BLaER1 treated with 17β-estradiol and CSF1 and Interleukin-3, amounts not matched to agents 10 nM and 100 nM (cell line): ENCODE measurements around the gene SATB2.
A peak's percentile ranks its signal among the peaks of the same experiment; 100 is the strongest.

Experiments used
- H3K27ac ChIP-seq, 11 experiments: shearing (Covaris generic); formaldehyde crosslinking; 2 replicates each; pipeline ENCODE4 v1.8.1; 2022
- H3K27me3 ChIP-seq, 11 experiments: shearing (Covaris generic); formaldehyde crosslinking; 2 replicates each; pipeline ENCODE4 v1.8.1; 2022
- H3K36me3 ChIP-seq, 11 experiments: shearing (Covaris generic); formaldehyde crosslinking; 2 replicates each; pipeline ENCODE4 v1.8.1; 2022
- H3K4me1 ChIP-seq, 10 experiments: shearing (Covaris generic); formaldehyde crosslinking; 2 replicates each; pipeline ENCODE4 v1.8.1; 2022
- H3K4me2 ChIP-seq, 11 experiments: shearing (Covaris generic); formaldehyde crosslinking; 2 replicates each; pipeline ENCODE4 v1.8.1; 2022
- H3K4me3 ChIP-seq, 10 experiments: shearing (Covaris generic); formaldehyde crosslinking; 2 replicates each; pipeline ENCODE4 v1.8.1; 2022
- H3K9ac ChIP-seq, 11 experiments: shearing (Covaris generic); formaldehyde crosslinking; 2 replicates each; pipeline ENCODE4 v1.8.1; 2022
- H3K9me3 ChIP-seq, 11 experiments: shearing (Covaris generic); formaldehyde crosslinking; replicated peaks in 1 of 11; 2 replicates each; pipeline ENCODE4 v1.8.1; 2022
- H4K20me1 ChIP-seq, 11 experiments: shearing (Covaris generic); formaldehyde crosslinking; 2 replicates each; pipeline ENCODE4 v1.8.1; 2022
- Cebpa-rat ChIP-seq, 11 experiments: shearing (Covaris generic); IDR thresholded peaks; 2 replicates each; pipeline ENCODE4 v1.8.1; 2022

SATB2 gene

DNA sequence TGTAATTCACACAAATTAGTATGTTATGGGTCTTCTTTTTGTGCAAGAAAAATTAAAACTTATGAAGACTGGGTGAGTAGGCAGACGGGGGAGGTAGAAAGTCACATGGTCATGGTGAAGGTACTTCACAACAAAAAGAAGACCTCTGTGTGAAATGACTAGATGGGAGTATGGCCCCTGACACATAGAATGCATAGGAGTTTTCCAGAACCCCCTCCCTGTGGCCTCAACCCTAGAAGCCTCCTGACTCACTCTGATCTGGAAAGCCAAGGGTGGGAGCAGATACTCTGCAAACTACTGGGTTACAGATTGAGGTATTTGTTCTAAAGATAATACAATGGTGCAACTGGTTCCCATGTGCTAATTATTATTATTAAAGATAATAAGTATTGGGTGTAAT lies 23.2 kb downstream of the SATB2 start:
- Histone ChIP-seq H3K4me3 (no peak overlapping the region), H3K4me1 (peaks cover 0 to 10% (median 6%) of the 10 kb centered on the region in 10 experiments; a peak in 11 of 20 replicates), H3K27me3 (no peaks in the 10 kb centered on the region; a peak in 1 of 22 replicates), H3K36me3 (no peaks in the 10 kb centered on the region), H3K27ac (no peak overlapping the region), H3K9ac (no peak overlapping the region), H3K4me2 (no peak overlapping the region), H3K9me3 (peaks cover 0 to 4% (median 0%) of the 10 kb centered on the region in 11 experiments; a peak in 1 of 22 replicates), H4K20me1 (no peaks in the 10 kb centered on the region)
- no peak for TF ChIP-seq Cebpa-rat (IDR thresholded peaks at IDR 0.05)

DNA sequence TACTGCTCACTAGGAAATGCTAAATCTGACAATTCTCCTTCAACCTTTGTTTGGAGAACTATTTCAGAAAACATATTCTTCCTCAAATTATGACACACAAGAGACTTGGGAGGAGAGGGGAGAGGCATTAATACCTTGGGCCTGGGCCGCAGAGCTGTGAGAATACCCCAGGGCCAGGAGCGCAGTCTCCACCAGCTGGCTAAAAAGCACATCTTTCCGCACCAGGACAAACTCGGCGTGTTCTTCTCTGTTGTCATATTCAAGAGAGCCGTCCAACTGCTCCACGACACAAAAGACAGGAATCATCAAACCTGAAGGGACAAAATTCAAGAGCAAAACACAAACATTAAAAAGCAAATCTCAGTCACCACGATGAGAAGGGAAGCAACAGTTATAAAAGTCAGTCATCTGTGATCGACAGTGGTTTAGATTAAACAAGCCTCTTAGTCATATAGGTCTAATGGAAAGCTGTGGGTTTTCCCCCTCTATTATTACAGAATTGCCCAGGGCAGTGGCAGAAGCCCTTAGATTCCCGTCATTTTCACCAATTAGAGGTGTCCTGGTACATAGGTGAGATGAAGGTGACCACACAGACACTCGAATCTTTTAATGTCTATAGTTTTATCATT lies 24.4 kb downstream of the SATB2 start:
- Histone ChIP-seq H3K27ac (no peak overlapping the region), H4K20me1 (no peaks in the 10 kb centered on the region), H3K4me2 (peak overlapping the region in 7 of 11 experiments; percentile 38 to 74 (median 53); a peak in 14 of 22 replicates), H3K4me3 (no peak overlapping the region), H3K27me3 (no peaks in the 10 kb centered on the region; a peak in 1 of 22 replicates), H3K9me3 (no peaks in the 10 kb centered on the region), H3K9ac (no peak overlapping the region), H3K36me3 (no peaks in the 10 kb centered on the region), H3K4me1 (peaks cover 0 to 10% (median 6%) of the 10 kb centered on the region in 10 experiments; a peak in 11 of 20 replicates)
- TF ChIP-seq Cebpa-rat (IDR thresholded peaks at IDR 0.05), result no peak

DNA sequence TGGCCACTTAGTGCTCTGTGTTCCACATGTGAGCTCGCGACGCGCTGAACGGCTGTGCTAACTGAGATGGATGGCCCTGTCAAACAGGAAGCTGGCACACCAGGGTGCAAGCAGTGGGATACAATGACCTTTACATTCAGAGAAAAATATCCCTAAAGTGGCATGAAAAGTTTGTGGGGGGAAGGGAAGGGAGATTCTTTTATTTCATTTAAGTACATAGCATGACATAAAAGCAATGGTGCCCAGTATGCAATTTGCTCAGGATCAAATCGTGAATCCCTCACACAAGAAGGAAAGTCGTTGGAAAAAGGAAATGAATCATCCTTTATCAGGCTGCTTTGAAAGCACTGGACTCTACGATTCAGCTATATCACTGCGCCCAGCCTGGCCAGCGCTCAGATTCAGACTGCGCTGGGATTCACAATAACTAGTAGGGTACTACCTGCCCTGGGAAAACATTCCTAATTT lies 26.0 kb downstream of the SATB2 start:
- Histone ChIP-seq H3K27ac (no peak overlapping the region), H3K4me2 (no peak overlapping the region), H3K4me3 (no peak overlapping the region)

DNA sequence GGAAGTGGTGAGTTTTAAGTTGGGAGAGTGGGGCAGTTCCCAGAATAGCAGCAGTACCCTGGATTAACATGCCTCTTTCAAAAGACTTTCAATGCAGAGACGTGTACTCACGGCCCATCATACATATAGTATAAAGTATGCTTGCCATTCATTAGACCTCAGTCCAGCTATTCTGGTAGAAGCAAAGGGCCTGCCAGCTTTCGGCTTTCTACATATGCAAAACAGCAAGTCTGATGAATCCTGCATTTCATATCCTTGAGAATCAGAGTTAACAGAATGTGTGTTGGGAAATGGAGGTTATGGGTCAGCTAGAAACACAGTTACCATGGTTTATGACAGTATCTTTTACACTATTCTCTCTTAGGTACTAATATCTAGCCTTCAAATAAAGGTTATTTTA lies 27.5 kb downstream of the SATB2 start:
- H3K9ac ChIP-seq, result no peak overlapping the region
- no peaks in the 10 kb centered on the region for H4K20me1 ChIP-seq
- H3K4me3 ChIP-seq, result no peak overlapping the region
- H3K36me3 ChIP-seq, result no peaks in the 10 kb centered on the region
- H3K4me1 ChIP-seq, result peaks cover 0 to 10% (median 6%) of the 10 kb centered on the region in 10 experiments; a peak in 11 of 20 replicates
- H3K27me3 ChIP-seq, result no peaks in the 10 kb centered on the region; a peak in 1 of 22 replicates
- no peak overlapping the region for H3K4me2 ChIP-seq
- TF ChIP-seq Cebpa-rat (IDR thresholded peaks at IDR 0.05), result no peak
- no peaks in the 10 kb centered on the region for H3K9me3 ChIP-seq
- no peak overlapping the region for H3K27ac ChIP-seq

More for the DNA sequence above, 26.0 kb downstream of the SATB2 start:
- no peak overlapping the region for H3K9ac ChIP-seq
- no peaks in the 10 kb centered on the region for H3K9me3 ChIP-seq
- no peak for TF ChIP-seq Cebpa-rat (IDR thresholded peaks at IDR 0.05)
- H3K4me1 ChIP-seq, result peaks cover 0 to 10% (median 6%) of the 10 kb centered on the region in 10 experiments; a peak in 11 of 20 replicates
- H3K27me3 ChIP-seq, result no peaks in the 10 kb centered on the region; a peak in 1 of 22 replicates
- no peaks in the 10 kb centered on the region for H3K36me3 ChIP-seq
- H4K20me1 ChIP-seq, result no peaks in the 10 kb centered on the region

DNA sequence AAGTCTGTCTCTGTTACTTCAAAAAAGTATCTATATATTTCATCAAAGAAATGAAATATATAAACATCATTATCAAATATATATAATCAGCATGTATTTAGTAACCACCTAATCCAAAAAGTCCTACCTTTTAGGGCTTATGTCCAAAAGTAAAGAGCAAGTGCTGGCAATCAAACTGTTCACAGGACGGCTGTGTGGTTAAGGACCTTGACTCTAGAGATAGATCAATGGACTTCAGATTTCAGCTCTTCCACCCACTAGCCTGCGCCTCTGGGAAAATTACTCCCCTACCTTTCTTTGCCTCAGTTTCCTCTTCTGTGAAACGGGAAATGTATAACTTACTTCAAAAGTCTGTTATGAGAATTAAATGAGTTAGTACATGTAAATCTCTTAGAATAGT lies 29.4 kb downstream of the SATB2 start:
- peaks cover 0 to 5% (median 3%) of the 10 kb centered on the region in 10 experiments; a peak in 11 of 20 replicates for H3K4me1 ChIP-seq
- no peak overlapping the region for H3K9ac ChIP-seq
- no peak overlapping the region for H3K27ac ChIP-seq
- no peaks in the 10 kb centered on the region for H3K9me3 ChIP-seq
- H3K4me2 ChIP-seq, result no peak overlapping the region
- H3K27me3 ChIP-seq, result no peaks in the 10 kb centered on the region; a peak in 1 of 22 replicates
- H3K36me3 ChIP-seq, result no peaks in the 10 kb centered on the region
- no peak for TF ChIP-seq Cebpa-rat (IDR thresholded peaks at IDR 0.05)
- no peaks in the 10 kb centered on the region for H4K20me1 ChIP-seq
- H3K4me3 ChIP-seq, result no peak overlapping the region

DNA sequence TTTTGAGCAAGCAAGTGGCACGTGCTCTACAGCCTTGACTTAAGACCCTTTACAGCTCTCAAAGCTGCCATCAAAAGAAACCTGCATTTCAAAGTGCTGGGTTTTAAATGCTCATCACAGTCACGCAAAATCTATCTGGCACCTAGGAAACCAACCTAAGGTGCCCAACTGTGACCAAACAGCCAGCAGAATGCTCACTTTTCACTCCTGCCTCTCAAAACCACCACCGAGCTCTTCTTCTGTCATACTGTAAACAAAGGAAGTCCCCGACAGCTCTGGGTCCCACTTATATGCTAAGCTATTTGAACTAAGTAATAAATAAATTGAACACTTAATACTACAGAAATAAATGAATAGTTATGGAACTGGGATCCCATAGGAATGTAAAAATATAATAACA lies 33.6 kb downstream of the SATB2 start:
- Histone ChIP-seq H3K9me3 (no peaks in the 10 kb centered on the region), H3K4me2 (no peak overlapping the region), H3K9ac (no peak overlapping the region), H3K36me3 (no peaks in the 10 kb centered on the region), H4K20me1 (no peaks in the 10 kb centered on the region), H3K27ac (no peak overlapping the region), H3K4me3 (no peak overlapping the region), H3K4me1 (no peaks in the 10 kb centered on the region), H3K27me3 (no peaks in the 10 kb centered on the region)
- no peak for TF ChIP-seq Cebpa-rat (IDR thresholded peaks at IDR 0.05)

DNA sequence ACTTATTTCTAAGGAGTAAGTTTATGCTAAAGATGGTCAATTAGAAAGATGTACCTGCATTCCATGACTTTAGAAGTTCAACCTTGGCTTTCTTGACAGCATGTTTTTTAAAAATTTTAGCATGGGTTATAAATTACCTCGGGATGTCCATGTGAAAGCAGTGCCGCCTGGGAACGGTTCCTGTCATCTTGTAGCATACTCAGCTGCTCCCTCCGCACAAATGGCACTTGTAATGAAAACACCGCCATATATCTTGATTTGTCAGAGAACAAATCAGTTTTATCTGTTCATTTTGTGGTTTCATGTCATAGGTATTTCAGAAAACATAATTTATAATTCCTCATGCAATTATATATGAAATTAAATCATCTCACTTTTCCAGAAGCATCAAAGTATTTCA lies 38.3 kb downstream of the SATB2 start:
- H3K4me2 ChIP-seq, result no peak overlapping the region
- H3K4me1 ChIP-seq, result no peaks in the 10 kb centered on the region
- H3K9me3 ChIP-seq, result no peaks in the 10 kb centered on the region
- no peak overlapping the region for H3K4me3 ChIP-seq
- no peaks in the 10 kb centered on the region for H3K36me3 ChIP-seq
- H3K27ac ChIP-seq, result no peak overlapping the region
- no peaks in the 10 kb centered on the region for H4K20me1 ChIP-seq
- no peak overlapping the region for H3K9ac ChIP-seq
- no peaks in the 10 kb centered on the region for H3K27me3 ChIP-seq
- TF ChIP-seq Cebpa-rat (IDR thresholded peaks at IDR 0.05), result no peak

DNA sequence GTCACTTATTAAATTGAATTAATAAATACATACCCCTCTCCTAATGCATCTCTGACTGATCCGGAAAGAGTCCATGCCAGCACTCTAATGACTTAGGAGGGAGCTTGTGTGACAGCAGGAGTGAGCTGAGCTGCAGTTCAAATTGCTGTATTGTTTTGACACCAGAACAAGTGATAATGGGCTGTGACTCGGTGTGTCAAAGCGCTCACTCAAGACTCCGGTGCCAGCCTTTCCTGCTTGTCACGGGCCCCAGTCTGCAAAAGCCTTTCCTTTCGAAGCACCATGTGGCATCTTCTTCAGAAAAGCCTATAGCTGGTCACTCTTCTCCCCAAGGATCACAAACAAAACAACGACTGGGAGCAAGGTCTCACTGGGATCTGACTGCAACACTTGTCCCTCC lies 43.3 kb downstream of the SATB2 start:
- no peaks in the 10 kb centered on the region for H3K27me3 ChIP-seq
- no peaks in the 10 kb centered on the region for H3K9me3 ChIP-seq
- no peaks in the 10 kb centered on the region for H3K4me1 ChIP-seq
- H3K4me2 ChIP-seq, result no peak overlapping the region
- H4K20me1 ChIP-seq, result no peaks in the 10 kb centered on the region
- no peak for TF ChIP-seq Cebpa-rat (IDR thresholded peaks at IDR 0.05)
- no peak overlapping the region for H3K9ac ChIP-seq
- H3K4me3 ChIP-seq, result no peak overlapping the region
- no peak overlapping the region for H3K27ac ChIP-seq
- no peaks in the 10 kb centered on the region for H3K36me3 ChIP-seq

DNA sequence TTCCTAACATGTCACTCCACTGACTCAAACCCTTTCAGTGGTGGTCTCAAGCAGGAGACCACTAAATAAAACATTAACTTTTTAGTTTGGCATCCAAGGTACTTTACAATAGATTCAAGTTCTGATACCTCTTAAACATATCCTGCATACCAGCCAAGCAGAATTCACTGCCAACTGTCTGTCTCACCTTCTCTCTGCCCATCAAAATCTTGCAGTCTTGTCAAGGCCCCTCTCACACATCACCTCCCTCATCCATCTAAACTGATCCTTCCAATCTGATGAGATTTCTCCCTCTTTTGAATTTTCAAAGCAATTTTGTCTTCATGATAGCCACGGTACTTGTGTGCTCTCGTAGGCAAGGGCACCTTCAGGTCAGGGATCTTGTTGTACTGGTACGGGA lies 43.7 kb downstream of the SATB2 start:
- no peaks in the 10 kb centered on the region for H3K4me1 ChIP-seq
- no peak overlapping the region for H3K4me3 ChIP-seq
- H3K4me2 ChIP-seq, result no peak overlapping the region
- no peak for TF ChIP-seq Cebpa-rat (IDR thresholded peaks at IDR 0.05)
- no peaks in the 10 kb centered on the region for H3K9me3 ChIP-seq
- no peak overlapping the region for H3K27ac ChIP-seq
- no peaks in the 10 kb centered on the region for H3K27me3 ChIP-seq
- H4K20me1 ChIP-seq, result no peaks in the 10 kb centered on the region
- no peaks in the 10 kb centered on the region for H3K36me3 ChIP-seq
- no peak overlapping the region for H3K9ac ChIP-seq
